ENCODE results near the gene LINGO4.

GRCh38 chr1:151763990-151764389 lies 41.2 kb downstream of the LINGO4 start:
- TF ChIP-seq, protein P1, sequence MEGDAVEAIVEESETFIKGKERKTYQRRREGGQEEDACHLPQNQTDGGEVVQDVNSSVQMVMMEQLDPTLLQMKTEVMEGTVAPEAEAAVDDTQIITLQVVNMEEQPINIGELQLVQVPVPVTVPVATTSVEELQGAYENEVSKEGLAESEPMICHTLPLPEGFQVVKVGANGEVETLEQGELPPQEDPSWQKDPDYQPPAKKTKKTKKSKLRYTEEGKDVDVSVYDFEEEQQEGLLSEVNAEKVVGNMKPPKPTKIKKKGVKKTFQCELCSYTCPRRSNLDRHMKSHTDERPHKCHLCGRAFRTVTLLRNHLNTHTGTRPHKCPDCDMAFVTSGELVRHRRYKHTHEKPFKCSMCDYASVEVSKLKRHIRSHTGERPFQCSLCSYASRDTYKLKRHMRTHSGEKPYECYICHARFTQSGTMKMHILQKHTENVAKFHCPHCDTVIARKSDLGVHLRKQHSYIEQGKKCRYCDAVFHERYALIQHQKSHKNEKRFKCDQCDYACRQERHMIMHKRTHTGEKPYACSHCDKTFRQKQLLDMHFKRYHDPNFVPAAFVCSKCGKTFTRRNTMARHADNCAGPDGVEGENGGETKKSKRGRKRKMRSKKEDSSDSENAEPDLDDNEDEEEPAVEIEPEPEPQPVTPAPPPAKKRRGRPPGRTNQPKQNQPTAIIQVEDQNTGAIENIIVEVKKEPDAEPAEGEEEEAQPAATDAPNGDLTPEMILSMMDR (conservative IDR thresholded peaks at IDR 0.05; ENCODE audit: low read length), result no peak
- no peak for TF ChIP-seq EZH2phosphoT487 (IDR thresholded peaks at IDR 0.05; ENCODE audit: borderline replicate concordance)

Measured in Loucy (cell line).